HepG2 (cell line): ENCODE measurements around the gene RAB3C. TPM values are rescaled to one million over a fixed set of nuclear protein-coding genes. Genes with fewer than 3 reads are reported as not detected.

Experiments used
- ATAC-seq: fragments of 200-7000 bp; cut with Tn5 transposase; 3 replicates; pipeline ENCODE4 v1.9.1; 2020; ENCODE audit warnings: mild to moderate bottlenecking, moderate library complexity
- BruUV-seq: library from RNA; stranded (reverse); fragments of 400-500 nt; replicated peaks from 2 replicates; lab custom pipeline; 2021; lab: Mats Ljungman, UMichigan
- CTCF ChIA-PET: fragments of 300-600 bp; formaldehyde crosslinking; extraction: SDS; loops from one replicate; lab custom pipeline; 2021; ENCODE audit warnings: low total read pairs, inconsistent platforms, low intra/inter-chr PET ratio; lab: Yijun Ruan, JAX
- POLR2A ChIA-PET: fragments of 350-600 bp; sonication (Branson Sonifier 250); formaldehyde crosslinking; loops from one replicate; lab custom pipeline; 2020; ENCODE audit warnings: antibody characterized with exemption, inconsistent platforms; lab: Yijun Ruan, JAX
- DNase-seq: peaks from one replicate; pipeline ENCODE4 v3.0.0-alpha.2; 2015; ENCODE audit warnings: low spot score
- FAIRE-seq: peaks from 3 replicates; lab custom pipeline; 2011; peaks lifted over from hg19 to GRCh38; lab: Jason Lieb, UNC
- H2AFZ ChIP-seq: one replicate; pipeline ENCODE4 v1.6.1; 2011; ENCODE audit warnings: low read length, inconsistent platforms
- H3K27ac ChIP-seq: fragments of 300-600 bp; 3 replicates; pipeline ENCODE4 v1.8.0; 2011; ENCODE audit warnings: mixed run types, mild to moderate bottlenecking, mixed read lengths, low read length, inconsistent platforms; ENCODE audit not compliant: insufficient read depth; ENCODE audit errors: extremely low read length
- H3K27me3 ChIP-seq, 2 experiments: fragments of 200-600 bp in 1 of 2; 2 replicates in 1 of 2; 3 replicates in 1 of 2; pipeline versions ENCODE4 v1.6.0 to v1.8.0; 2011; ENCODE audit warnings: low read length in 2 of 2, mild to moderate bottlenecking in 2 of 2, moderate library complexity in 2 of 2, inconsistent platforms in 1 of 2; ENCODE audit not compliant: insufficient read depth in 2 of 2, control insufficient read depth in 1 of 2
- H3K36me3 ChIP-seq, 2 experiments: fragments of 200-600 bp in 1 of 2; replicated peaks in 1 of 2; 2 replicates in 1 of 2; 3 replicates in 1 of 2; pipeline versions ENCODE4 v1.5.1 to v1.8.0; 2011; ENCODE audit warnings: low read length in 2 of 2, inconsistent platforms in 1 of 2; ENCODE audit not compliant: insufficient read depth in 2 of 2, control insufficient read depth in 1 of 2
- H3K4me1 ChIP-seq: 2 replicates; pipeline ENCODE4 v1.5.1; 2012; ENCODE audit warnings: low read length, inconsistent platforms; ENCODE audit not compliant: insufficient read depth
- H3K4me2 ChIP-seq: 2 replicates; pipeline ENCODE4 v1.6.0; 2011; ENCODE audit warnings: low read depth, low read length, inconsistent platforms
- H3K4me3 ChIP-seq, 3 experiments: fragments of 200-600 bp in 1 of 3; sonication (generic), shearing (Covaris generic) in 1 of 3; replicated peaks in 1 of 3; 2 replicates each; pipeline ENCODE4 v1.5.1; 2011 to 2016; ENCODE audit warnings: low read length in 3 of 3, inconsistent platforms in 2 of 3, low read depth in 2 of 3, mild to moderate bottlenecking in 2 of 3, control low read depth in 1 of 3, mixed read lengths in 1 of 3; ENCODE audit not compliant: insufficient read depth in 1 of 3
- H3K79me2 ChIP-seq: one replicate; pipeline ENCODE4 v1.6.1; 2011; ENCODE audit warnings: low read length, inconsistent platforms; ENCODE audit not compliant: insufficient read depth
- H3K9ac ChIP-seq: 2 replicates; pipeline ENCODE4 v1.6.0; 2011; ENCODE audit warnings: mild to moderate bottlenecking, low read depth, low read length, inconsistent platforms; ENCODE audit not compliant: insufficient read depth
- H3K9me3 ChIP-seq: 2 replicates; pipeline ENCODE4 v1.5.1; 2012; ENCODE audit warnings: mild to moderate bottlenecking, low read length
- H4K20me1 ChIP-seq: 2 replicates; pipeline ENCODE4 v1.6.0; 2011; ENCODE audit warnings: inconsistent platforms, mild to moderate bottlenecking, low read length, moderate library complexity; ENCODE audit not compliant: insufficient read depth
- EEA1 ChIP-seq: sonication (generic); formaldehyde crosslinking; IDR thresholded peaks from 2 replicates; pipeline ENCODE4 v1.5.1; 2020; ENCODE audit warnings: mild to moderate bottlenecking, missing genetic modification reagents, borderline replicate concordance
- MAFF ChIP-seq: IDR thresholded peaks from 2 replicates; pipeline ENCODE4 v1.6.1; 2011; ENCODE audit warnings: low read depth, low read length, improper control_type of control experiment
- MAFK ChIP-seq, 2 experiments: IDR thresholded peaks in 1 of 2; conservative IDR thresholded peaks in 1 of 2; 2 replicates each; pipeline ENCODE4 v1.6.1; 2011; ENCODE audit warnings: improper control_type of control experiment in 2 of 2, low read length in 2 of 2
- RFX1 ChIP-seq: fragments of 450-650 bp; IDR thresholded peaks from 2 replicates; pipeline ENCODE4 v1.6.1; 2017
- RNF2 ChIP-seq: fragments of 450-650 bp; conservative IDR thresholded peaks from 2 replicates; pipeline ENCODE4 v1.6.1; 2016; ENCODE audit warnings: low read depth
- SSRP1 ChIP-seq: IDR thresholded peaks from 2 replicates; pipeline ENCODE4 v1.6.1; 2016; ENCODE audit warnings: control low read depth
- ZFP41 ChIP-seq: sonication (generic); formaldehyde crosslinking; IDR thresholded peaks from 2 replicates; pipeline ENCODE4 v1.4.0; 2020; ENCODE audit warnings: mild to moderate bottlenecking, missing genetic modification reagents, borderline replicate concordance
- ZGPAT ChIP-seq: IDR thresholded peaks from 2 replicates; pipeline ENCODE4 v1.6.1; 2016; ENCODE audit warnings: mild to moderate bottlenecking
- ZNF136 ChIP-seq: sonication (generic); formaldehyde crosslinking; IDR thresholded peaks from 2 replicates; pipeline ENCODE4 v1.8.1; 2022; ENCODE audit warnings: low read depth, mild to moderate bottlenecking, moderate library complexity, missing genetic modification reagents
- ZNF24 ChIP-seq: fragments of 450-650 bp; IDR thresholded peaks from 2 replicates; pipeline ENCODE4 v1.6.1; 2017; ENCODE audit warnings: antibody characterized with exemption, mild to moderate bottlenecking
- ZNF850 ChIP-seq: sonication (generic); formaldehyde crosslinking; conservative IDR thresholded peaks from 2 replicates; pipeline ENCODE4 v1.9.0; 2021; ENCODE audit warnings: mild to moderate bottlenecking, missing genetic modification reagents
- WGBS: methylation state at CpG from one replicate; pipeline ENCODE4 v1.1.6; 2017; ENCODE audit warnings: low lambda C conversion rate; 5-methylcytosine and 5-hydroxymethylcytosine counted together
- in situ Hi-C: cut with HindIII; loops from 2 replicates; pipeline ENCODE4 v1.10.0; 2017; ENCODE audit warnings: low pct_unique_long_range_greater_than_20kb; ENCODE audit not compliant: extremely low pct_ligation_motif_present
- intact Hi-C: fragments of 100-400 bp; cut with micrococcal nuclease; formaldehyde crosslinking; loops from one replicate; pipeline ENCODE4 v1.10.0; 2022; ENCODE audit not compliant: unreplicated experiment
- polyA plus RNA-seq, 8 experiments: library from polyadenylated mRNA; depleted of rRNA in 3 of 8; stranded (reverse) in 7 of 8; unstranded in 1 of 8; fragments of >200 nt; fragmentation: Illumina TruSeq in 4 of 8; extraction: Trizol in 4 of 8; gene quantifications; 2 replicates each; pipeline versions ENCODE4 v1.2.1 to v1.2.3, GENCODE V29; 2011 to 2016; ENCODE audit warnings: low read depth in 4 of 8, missing spikeins in 1 of 8, mixed read lengths in 1 of 8; ENCODE audit not compliant: insufficient read depth in 1 of 8
- total RNA-seq, 5 experiments: library from RNA; depleted of rRNA; stranded (reverse); fragments of >200 nt; fragmentation: Illumina TruSeq; extraction: Trizol; gene quantifications; 2 replicates each; pipeline ENCODE4 v1.2.3, GENCODE V29; 2016; ENCODE audit warnings: low read depth in 1 of 5

Gene RAB3C
- total and polyA plus RNA-seq, 2 of the 13 experiments (the other 11 are each of a cell fraction or from before 2014, with no cell fraction given): not detected

- Histone ChIP-seq H3K27ac (no peak overlapping the region), H3K36me3 (no peaks in the 10 kb centered on the region), H3K9ac (no peak overlapping the region), H3K27me3 (no peaks in the 10 kb centered on the region), H3K9me3 (no peaks in the 10 kb centered on the region), H3K4me1 (no peaks in the 10 kb centered on the region), H3K4me2 (no peak overlapping the region), H4K20me1 (no peaks in the 10 kb centered on the region), H2AFZ (no peak overlapping the region), H3K79me2 (no peaks in the 10 kb centered on the region), H3K4me3 (no peak overlapping the region)
- TF ChIP-seq RFX1 (peak; percentile 31; the same call in 1 of the 2 replicates), ZFP41 (CRISPR knock-in tag) (no peak)
- no TSS peak for BruUV-seq
- DNase-seq (no peak), FAIRE-seq (no peak), ATAC-seq (no peak)
- 0% methylated on average over 2 of the region's 2 CpGs for WGBS
- CTCF ChIA-PET: no interaction called here
- intact Hi-C loops: no loop called here
- in situ Hi-C loops: no loop called here
- POLR2A ChIA-PET: no interaction called here
These were observed 244.6 kb downstream of the RAB3C start for GRCh38 chr5:58827463-58827862.

GRCh38 chr5:58828258-58828657, 245.4 kb downstream of the RAB3C start:
- ATAC-seq (no peak), DNase-seq (no peak), FAIRE-seq (no peak)
- no peak overlapping the region for H3K4me3 ChIP-seq
- no peaks in the 10 kb centered on the region for H3K36me3 ChIP-seq
- no peak overlapping the region for H3K9ac ChIP-seq
- no peaks in the 10 kb centered on the region for H3K79me2 ChIP-seq
- no peaks in the 10 kb centered on the region for H4K20me1 ChIP-seq
- H2AFZ ChIP-seq: no peak overlapping the region
- intact Hi-C loops (no loop called here), in situ Hi-C loops (no loop called here)
- no peaks in the 10 kb centered on the region for H3K27me3 ChIP-seq
- no peaks in the 10 kb centered on the region for H3K9me3 ChIP-seq
- no peak overlapping the region for H3K27ac ChIP-seq
- TF ChIP-seq ZNF24: no peak
- TF ChIP-seq ZNF850: no peak
- TF ChIP-seq ZGPAT (CRISPR knock-in tag): no peak
- TF ChIP-seq SSRP1 (CRISPR knock-in tag): no peak
- TF ChIP-seq RNF2: no peak
- TF ChIP-seq MAFF: peak; percentile 89
- no peak for TF ChIP-seq ZNF136
- TF ChIP-seq EEA1 (CRISPR knock-in tag): no peak
- peak; percentile 82 to 91 for TF ChIP-seq MAFK (conservative IDR thresholded peaks at IDR 0.05 in 1 of 2, IDR thresholded peaks at IDR 0.05 in 1 of 2; ENCODE audit: low read length in 2 of 2)
- H3K4me1 ChIP-seq: no peaks in the 10 kb centered on the region
- ChIA-PET POLR2A (no interaction called here), CTCF (no interaction called here)
- BruUV-seq: no TSS peak
- 38% methylated on average over 4 of the region's 4 CpGs for whole genome bisulfite sequencing
- H3K4me2 ChIP-seq: no peak overlapping the region
